ENCODE results near the gene ZDHHC24.

- TF ChIP-seq CTCF (conservative IDR thresholded peaks at IDR 0.05) (no peak), EZH2 (IDR thresholded peaks at IDR 0.05; ENCODE audit: low read depth) (no peak)
Measured at GRCh38 chr11:66555416-66555815, 9.6 kb upstream of the ZDHHC24 start.
